Measurements from ENCODE around the gene UTS2.

UTS2 gene, protein sequence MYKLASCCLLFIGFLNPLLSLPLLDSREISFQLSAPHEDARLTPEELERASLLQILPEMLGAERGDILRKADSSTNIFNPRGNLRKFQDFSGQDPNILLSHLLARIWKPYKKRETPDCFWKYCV

DNA sequence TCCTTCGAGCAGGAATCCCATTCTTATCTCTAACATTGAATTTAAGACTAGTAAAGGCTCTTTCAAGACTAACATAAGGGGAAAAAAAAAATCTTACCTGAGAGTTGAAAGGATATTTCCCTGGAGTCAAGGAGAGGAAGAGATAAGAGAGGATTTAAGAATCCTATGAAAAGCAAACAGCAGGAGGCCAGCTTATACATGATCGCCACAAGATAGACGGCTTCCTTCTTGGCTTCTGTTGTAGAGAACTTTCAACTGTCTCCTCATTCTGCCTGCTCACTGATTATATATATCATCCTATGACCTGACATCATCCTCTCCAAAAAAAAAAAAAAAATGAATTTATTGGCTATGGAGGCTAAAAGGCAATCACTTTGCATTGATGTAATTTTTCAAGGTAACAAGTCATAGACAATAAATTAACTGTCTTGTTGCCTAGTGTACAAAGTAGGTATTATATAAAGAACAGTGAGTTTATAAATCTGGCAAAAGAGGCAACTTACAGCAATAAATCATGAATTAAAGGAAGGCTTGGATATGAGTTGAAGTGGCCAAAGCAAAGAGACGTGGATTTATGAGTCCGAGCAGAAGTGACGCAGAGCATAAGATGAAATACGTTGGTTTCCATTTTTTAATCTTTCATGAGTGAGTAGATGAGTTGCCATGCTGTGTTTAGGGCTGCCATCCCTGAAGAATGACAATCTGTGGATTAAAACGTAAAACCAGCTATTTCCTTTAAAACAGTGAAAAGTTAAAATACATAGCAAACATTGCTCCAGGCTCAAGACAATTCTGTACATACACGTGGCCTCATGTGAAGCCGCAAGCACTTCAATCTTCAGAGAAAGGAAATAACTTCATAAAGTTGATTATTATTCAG lies at the start of gene UTS2:
Gene UTS2, minus strand, starts transcription at position 262 of the 880 bp plus-strand sequence. Its CDS starts 62 bp downstream, at position 200.
- DNase-seq: no peak

DNA sequence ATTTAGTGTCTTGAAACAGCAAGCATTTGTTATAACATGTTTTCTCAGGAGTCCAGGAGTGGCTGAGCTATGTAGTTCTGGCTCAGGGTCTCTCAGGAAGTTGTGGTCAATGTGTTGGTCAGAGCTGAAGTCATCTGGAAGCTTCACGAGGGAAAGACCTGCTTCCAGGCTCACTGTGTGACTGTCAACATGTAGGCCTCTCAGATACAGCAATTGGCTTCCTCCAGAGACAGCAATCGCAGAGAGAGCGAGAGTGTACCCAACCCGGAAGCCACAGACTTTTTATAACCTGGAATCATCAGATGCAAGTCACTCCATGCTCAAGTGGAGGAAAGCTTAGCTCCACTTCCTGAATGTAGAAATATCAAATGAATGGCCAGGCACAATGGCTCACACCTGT lies 46.9 kb upstream of the UTS2 start:
- no peak for DNase-seq

DNA sequence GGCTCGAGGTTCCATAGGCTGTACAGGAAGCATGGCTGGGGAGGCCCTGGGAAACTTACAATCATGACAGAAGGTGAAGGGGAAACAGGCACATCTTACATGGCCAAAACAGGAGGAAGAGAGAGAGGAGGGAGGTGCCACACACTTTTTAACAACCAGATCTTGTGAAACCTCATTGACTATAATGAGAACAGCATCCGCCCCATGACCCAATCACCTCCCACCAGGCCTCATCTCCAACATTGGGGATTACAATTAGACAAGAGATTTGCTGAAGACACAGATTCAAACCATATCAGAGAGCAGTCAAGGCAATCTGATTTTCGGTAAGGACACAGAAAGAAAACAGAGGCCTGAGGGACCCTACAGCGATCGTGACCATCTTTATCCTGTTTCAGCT lies 46.1 kb upstream of the UTS2 start:
- DNase-seq: no peak

DNA sequence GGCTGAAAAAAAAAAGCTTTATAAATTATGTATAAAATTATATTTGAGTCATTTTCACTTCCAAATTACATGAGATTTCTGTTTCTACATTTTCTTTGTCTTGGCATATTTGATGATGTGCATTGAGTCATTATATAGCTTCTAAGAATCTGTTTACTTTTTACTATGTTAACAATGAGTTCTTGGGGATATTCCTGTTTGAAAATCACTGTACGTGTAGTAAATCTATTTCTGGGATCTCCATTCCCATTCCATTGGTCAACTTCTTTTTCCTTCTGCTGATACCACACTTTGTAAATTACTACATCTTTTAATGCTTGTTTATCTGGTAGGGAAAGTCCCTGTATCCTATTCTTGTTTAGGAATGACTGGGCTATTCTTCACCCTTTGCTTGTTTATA lies 44.1 kb upstream of the UTS2 start:
- DNase-seq: no peak

DNA sequence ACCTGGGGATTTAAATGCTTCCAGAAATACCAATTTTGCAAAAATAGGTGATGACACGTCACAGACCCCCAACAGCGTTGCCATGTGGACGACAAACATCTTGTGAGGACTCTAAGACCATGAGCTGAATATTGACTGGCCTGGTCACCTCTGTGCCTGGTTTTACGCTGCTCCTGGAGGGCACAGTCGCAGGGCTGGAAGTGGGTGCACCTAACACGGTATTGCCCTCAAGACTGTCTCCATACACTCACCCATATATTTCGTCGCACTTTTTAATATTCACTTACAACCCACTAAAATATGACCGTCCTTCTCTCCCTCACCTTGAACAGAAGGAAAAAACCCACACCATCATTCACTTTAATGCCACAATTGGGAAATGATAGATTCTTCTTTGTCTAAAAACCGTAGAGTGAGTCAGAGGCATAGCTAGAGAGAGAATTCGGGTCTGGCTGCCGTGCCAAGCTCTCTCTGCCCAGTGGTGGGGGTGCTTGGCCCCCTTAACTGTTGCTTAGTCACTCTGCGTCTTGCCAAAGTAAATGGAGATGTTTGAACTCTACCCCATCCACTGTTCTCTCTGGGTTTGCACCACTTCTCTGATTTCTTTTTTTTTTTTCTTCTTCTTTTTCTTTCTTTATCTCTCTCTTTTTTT lies 40.8 kb upstream of the UTS2 start:
- no peak for DNase-seq

DNA sequence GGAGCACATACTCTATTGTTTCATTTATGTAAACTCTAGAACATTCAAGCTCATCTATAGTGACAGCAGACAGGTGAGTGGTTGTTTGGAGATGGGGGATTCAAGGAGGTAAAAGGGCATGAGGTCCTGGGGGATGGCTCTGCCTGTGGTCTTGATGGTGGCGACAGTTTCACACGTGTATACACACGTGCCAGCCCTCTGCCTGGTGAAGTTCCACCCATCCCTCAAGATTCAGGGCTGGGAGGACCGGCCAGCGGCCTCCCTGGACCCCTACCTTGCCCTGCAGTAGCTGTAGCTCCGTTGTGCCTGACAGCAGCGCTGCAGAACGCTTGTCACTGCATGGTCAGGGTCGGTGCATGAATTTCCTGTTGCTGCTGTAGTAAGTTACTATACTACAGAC lies 38.9 kb upstream of the UTS2 start:
- DNase-seq: no peak

DNA sequence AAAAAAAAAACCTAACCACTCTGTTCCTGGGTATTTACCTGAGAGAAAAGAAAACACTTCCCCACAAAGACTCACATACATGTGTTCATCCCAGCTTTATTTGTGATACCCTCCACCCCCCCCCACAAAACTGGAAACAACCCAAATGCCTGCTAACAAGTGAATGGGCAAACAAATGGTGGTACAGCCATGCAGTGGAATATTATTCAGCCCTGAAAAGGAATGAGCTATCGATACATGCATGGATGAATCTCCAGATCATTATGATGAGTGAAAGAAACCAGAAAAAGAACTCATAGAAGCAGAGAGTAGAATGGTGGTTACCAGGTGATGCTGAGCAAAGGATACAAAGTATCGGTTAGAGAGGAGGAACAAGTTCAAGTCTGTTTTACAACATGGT lies 38.0 kb upstream of the UTS2 start:
- DNase-seq: no peak

DNA sequence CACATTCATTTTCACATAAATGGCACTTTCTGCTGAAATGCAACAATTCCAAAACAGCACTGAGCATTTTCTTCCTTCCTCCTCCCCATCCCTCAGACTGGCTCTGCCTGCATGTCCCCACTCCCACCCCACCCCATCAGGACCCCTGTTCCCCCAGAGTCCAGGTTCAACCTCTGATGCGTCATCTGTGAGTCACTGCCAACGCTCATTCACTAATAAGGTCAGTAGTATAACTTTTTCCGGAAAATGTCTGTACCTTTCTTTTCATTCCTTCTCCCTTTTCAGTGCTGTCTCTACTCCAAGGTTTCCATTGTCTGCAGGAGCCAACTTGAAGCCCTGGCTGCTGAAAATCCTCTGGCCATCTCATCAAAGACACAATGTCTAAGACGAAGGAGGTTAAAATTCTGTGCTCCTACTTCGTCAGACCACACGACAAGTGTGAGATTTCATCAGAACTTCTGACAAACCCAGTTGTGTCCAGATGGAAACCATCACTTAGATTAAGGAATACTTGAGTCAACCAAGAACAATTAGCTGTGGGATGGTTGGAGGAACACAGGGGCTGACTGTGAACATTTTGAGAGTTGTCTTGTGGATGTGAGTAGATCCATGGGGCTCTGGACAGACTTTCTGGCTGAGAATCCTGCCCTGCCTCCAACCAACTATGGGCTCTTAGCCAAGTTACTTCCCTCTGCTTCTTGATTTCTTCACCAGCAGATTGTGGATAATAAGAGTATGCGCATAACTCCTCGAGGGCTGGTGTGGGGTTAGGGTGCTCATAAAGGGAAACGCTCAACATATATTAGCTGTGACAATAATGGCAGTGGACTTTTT lies 35.6 kb upstream of the UTS2 start:
- no peak for DNase-seq

DNA sequence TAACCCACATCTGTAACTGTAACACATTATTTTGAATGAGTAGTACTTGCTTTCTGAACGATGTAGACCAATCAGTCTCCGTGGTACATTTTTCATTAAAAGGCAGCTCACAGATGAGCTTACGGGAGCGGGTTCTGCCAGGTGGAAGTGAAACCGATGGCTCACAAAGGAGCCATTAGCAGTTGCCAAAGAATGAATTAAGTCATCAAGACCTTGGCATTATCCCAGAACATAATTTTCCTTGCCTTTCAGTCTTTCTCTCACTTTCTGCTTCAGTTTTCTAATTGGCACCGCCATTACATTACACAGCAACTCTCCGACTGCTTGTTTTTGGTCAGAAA lies 33.5 kb upstream of the UTS2 start:
- no peak for DNase-seq

DNA sequence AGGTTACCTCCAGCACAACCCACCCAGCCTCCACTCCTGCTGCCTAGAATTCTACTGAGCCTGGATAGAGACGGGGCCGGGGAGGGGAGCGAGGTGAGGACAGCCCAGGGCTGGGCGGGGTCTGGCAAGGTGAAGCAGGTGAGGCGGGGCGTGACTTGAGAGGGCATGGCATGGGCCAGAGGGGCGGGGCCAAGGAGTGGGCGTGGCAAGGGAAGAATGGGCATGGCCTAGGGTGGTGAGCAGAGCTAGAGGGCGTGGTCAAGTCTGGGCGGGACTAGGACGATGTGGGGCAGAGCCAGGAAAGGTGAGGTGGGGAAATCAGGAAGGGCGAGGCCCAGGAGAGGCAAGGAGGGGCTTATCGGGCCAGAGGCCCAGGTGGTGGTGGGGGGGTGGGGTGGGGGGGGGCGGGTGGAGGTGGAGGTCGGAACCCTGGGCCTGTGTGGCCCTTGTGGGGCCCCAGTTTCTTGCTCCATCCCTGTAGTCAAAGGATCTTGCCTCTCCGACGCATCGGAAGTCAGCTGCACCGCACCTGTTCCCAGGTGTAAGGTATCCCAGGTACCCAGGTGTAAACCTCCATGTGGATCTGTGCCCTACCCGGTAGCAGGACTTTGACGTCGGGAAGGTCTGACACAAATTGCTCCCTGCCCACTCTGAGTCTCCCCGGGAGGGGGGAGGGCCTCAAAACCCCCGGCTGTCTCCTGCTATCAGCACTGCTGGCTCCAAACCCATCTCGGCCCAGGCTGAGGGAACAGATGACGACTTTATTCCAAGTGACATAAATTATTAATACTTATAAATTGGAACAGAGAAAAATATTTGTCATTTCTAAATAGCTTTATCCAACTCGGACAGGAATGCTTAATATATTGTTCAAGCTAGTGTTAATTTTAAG lies 32.9 kb upstream of the UTS2 start:
- DNase-seq: no peak

DNA sequence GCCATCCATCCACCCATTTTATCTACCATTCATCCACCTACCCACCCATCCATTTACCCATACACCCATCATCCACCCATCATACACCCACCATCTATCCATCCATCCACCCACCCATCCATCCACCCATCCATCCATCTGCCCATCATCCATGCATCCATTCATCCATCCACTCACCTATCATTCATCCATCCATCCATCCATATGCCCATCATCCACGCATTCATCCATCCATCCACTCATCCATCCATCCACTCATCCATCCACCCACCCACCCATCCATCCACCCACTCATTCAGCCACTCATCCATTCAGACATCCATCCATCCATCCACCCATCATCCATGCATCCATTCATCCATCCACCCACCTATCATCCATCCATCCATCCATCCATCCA lies 31.9 kb upstream of the UTS2 start:
- DNase-seq: no peak

DNA sequence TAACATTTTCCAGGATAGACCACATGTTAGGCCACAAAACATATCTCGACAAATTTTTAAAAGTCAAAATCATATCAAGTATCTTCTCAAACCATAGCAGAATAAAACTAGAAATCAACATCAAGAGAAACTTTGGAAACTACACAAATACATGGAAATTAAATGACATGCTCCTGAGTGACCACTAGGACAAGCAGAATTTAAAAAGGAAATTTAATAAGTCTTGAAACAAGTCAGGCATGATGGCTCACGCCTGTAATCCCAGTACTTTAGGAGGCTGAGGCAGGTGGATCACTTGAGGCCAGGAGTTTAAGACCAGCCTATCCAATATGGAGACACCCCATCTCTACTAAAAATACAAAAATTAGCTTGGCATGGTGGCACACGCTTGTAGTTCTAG lies 26.4 kb upstream of the UTS2 start:
- no peak for DNase-seq

DNA sequence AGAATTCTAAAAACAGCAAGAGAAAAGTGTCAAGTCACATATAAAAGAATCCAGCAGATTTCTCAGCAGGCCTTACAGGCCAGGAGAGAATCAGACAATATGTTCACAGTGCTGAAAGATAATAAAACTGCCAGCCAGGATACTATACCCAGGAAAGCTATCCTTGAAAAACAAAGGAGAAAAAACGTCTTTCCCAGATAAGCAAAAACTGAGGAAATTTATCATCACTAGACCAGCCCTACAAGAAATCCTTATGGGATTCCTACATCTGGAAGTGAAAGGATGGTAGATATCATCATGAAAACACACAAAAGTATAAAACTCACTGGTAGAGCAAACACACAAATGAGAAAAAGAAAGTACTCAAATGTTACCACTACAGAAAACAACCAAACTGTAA lies 25.2 kb upstream of the UTS2 start:
- DNase-seq: no peak

DNA sequence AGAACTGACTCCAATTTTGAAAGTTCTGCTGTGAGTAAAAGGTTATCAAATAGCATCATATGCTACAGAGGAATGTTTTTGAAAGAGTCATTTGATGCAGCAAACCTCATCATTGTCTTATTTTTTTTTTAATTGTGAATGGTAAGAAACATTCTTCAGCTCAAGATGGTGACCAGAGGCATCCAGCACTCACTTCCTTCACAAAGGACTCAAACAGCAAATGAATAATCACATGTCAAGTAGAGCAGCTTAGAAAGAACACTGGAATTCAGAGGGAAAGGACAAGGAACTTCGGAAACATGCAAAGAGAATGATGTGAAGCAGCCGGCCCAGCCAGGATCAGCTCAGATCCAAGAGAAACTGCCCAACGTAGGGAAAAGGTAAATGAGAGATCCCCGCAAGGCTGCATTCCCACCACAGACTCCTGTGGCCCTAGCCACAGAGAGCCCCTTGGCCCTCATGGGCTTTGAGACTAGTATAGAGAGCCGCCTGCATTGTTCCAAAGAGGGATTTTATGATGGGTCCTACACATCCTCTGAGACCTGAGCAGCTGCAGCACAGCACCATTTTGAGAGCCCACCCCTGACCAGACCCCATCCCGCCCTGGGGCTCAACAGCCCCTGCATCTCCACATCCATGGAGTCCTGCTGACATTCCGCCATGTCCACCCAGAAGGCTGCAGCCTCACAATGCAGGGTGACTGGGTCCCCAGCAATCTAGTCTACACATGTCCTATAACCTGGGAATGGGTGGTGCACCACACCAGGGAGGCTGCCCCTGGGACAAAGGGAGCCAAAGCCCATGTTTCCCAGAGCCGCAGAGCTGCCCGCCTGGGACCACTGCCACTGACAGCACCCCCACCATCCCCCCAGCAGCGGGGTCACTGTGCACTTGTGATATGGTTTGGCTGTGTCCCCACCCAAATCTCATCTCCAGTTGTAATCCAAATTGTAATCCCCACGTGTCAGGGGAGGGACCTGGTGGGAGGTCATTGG lies 21.2 kb upstream of the UTS2 start:
- DNase-seq: no peak

DNA sequence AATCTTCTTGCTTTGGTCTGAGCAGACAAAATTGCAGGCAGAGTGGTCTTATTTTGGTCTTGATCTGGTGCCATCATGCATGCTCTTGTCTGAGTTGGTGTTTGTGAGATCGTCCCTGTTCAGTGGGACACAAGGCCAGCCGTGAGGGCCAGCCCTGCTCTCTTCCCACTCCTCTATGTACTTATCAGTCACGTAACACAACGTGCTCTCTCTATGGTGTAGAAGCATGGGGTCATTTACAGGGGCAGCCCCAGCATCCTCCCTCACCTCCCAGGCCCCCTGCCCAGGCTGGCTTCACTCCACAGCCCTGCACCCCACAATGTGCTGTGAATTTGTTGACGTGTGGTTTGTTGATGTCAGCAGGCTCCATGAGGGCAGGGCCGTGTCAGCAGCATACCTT lies 18.3 kb upstream of the UTS2 start:
- no peak for DNase-seq

DNA sequence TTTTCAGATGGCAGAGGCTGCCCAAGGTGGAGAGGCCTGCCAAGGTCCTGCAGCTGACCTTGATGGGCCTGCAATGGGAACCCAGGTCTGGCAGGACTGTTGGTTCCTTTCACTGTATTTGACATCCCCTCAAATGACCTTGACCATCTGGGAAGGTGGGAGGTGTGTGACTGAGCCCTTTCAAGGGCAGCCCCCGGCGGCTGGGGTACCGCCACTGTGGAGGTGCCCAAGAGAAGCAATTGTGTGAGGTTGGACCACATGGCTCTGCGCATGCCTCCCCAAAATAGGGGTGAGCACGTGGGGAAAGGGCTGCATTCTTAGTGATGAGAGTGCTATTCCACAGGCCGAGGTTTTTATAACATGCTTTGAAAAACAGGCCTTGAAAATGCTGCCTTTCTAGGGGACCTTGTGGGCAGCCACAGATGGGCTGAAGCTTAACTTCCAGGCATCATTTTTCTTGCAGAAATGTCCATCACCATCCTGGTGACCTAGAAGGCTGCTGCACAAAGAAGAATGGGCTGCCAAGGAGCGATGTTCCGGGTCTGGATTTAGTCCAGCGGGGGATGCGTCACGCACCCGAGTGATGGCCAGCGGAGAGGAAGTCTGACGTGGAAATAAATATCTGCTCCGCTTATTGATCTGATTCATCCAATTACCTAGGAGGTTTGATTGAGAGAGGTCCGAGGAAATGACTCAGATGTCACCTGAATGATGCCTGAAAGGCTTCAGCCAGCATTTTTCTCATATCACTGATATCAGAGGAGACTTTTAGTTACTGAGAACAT lies 16.5 kb upstream of the UTS2 start:
- DNase-seq: no peak

DNA sequence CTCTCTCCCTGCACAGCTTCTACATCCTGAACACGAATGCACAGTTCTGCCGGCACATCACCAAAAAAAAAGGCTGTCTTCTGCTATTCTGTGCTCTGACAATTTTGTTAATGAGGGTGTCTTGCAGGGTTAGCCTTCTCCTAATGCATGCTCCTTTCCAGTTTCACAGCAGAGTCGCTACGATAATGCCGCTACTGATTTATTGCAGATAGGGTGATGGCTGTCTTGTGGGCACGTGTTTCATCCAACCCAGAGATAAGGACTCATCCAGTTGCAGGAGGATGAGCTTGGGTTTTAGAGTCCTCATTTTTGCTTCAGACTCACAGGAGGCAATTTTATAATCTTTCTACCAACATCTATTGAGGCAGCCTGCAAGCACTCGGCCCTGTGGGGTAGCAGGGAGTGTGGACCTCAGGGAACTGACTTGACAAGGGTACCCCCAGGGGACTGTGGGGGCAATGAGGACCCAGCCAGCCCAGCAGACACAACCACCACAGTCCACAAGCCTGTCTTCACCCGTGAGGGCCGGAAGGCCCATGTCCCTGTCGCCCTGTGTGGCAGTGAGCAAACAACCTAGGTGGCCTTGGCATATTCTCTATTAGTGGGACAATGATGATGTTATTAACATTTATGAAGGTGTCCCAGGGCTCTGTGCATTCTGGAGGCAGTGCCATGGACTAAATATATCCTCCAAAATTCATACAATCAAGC lies 15.4 kb upstream of the UTS2 start:
- no peak for DNase-seq

DNA sequence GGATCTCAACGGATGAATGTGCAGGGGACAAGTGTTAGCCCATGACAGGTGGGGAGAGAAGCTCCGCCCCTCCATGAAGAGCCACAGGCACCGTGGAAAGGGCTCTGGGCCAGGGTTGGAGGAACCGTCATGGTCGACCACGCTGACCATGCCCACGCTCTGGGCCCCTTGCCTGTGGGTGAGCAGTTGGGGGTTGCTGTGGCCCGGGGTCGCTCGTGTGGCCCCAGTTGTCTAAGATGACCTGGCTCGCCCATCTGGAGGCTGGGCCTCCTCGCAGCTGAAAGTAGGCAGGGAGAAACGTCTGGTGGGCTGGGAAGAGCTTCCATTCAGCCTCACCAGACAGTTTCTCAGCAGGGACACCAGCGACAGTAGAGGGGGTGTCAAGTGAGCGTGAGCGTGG lies 13.1 kb upstream of the UTS2 start:
- no peak for DNase-seq

DNA sequence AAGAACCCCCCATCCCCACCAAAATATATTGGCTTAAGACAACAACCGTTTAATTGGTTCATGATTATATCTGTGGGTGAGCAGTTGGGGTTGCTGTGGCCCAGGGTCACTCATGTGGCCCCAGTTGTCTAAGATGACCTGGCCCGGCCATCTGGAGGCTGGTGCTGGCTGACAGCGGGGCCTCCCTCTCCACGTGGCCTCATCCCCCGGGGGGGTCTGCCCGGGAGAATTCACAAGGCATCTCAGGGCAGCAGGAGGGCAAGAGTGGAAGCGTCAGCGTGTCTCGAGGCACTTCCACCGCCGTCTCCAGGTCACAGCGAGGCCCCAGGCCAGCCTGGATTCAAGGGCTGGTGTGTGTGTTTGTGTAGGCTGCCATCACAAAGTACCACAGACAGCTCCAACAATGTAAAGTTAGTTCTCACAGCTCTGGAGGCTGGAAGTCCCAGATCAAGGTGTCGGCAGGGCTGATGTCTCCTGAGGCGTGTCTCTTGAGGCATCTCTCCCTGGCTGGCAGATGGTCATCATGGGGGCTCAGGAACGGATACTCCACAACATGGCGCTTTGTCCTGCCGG lies 11.0 kb upstream of the UTS2 start:
- DNase-seq: no peak
